HG03135 (cell line): ENCODE measurements around the gene FBXL13.
"Not testable (repeated sequence)": the region's sequence is repeated elsewhere in the genome, so short reads cannot be mapped to it uniquely, and the experiment has no call there.

Source experiments
- ATAC-seq: cut with Tn5 transposase; IDR thresholded peaks from one replicate; pipeline ENCODE4 v1.9.1; 2021; ENCODE audit warnings: mild to moderate bottlenecking, moderate library complexity; ENCODE audit not compliant: unreplicated experiment

Gene FBXL13

DNA sequence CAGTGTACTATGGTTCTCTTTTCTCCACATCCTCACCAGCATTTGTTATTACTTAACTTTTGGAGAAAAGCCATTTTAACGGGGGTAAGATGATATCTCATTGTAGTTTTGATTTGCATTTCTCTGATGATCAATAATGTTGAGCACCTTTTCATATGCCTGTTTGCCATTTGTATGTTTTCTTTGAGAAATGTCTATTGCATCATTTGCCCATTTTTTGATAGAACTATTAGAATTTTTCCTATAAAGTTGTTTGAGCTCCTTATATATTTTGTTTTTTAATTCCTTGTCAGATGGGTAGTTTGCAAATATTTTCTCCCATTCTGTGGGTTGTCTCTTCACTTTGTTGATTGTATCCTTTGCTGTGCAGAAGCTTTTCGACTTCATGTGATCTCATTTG lies 172.5 kb downstream of the FBXL13 start:
- ATAC-seq = not testable (repeated sequence)

DNA sequence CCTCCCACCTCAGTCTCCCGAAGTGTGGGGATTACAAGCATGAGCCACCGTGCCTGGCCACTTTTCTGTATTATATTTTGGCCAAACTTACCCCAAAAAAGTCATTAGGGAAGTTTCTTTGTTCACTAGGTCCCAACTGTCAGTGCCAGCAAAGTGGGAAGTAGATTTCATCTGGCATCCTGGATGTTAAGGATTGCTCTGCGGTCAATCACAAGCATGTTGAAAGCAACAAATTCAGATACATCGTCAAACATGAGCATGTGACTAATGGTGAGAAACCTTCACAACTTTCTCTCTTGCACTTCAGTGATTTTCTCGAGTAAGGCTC lies 176.1 kb downstream of the FBXL13 start:
- ATAC-seq = no peak

DNA sequence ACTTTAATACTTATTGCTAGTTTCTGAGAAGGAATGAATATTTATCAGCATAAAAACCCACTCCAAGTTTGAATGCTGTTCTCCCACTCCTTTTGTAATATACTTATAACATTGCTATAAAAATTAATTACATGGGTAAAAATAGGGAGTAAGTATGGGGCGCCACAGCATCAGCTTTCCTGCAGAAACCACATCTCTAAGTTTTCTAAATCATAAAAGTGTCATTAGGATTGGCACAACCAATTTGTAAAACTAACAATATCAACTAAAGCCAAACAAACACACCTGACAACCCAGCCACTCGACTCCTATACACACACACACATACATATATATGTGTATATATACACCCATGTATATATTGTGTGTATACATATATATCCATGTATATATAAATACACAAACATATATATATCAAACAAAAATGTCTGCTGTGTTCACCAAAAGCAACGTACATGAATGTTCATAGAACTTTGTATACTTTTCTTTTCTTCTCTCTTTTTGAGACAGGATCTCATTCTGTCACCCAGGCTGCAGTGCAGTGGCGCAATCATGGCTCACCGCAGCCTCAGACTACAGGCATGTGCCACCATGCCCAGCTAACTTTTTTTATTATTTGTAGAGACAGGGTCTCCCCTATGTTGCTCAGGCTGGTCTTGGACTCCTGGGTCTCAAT lies 176.6 kb downstream of the FBXL13 start:
- ATAC-seq = no peak

DNA sequence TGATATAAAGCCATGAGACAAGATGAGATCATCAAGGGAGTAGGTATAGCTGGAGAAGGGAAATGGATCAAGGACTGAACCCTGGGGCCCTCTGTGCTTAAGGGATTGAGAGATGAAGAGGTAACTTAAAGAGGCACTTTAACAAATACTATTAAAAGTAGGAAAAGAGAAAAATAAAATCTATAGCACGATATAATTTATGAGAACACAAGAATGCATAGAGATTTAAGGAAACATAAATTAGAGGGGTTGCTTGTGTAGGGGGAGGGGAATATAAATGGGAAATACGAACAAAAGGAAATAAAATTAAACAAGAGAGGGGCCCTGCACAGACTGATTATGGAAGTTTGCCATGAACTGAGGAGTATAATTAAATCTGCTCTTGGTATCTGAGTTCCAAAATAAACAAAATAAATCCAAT lies 177.4 kb downstream of the FBXL13 start:
- ATAC-seq = no peak

DNA sequence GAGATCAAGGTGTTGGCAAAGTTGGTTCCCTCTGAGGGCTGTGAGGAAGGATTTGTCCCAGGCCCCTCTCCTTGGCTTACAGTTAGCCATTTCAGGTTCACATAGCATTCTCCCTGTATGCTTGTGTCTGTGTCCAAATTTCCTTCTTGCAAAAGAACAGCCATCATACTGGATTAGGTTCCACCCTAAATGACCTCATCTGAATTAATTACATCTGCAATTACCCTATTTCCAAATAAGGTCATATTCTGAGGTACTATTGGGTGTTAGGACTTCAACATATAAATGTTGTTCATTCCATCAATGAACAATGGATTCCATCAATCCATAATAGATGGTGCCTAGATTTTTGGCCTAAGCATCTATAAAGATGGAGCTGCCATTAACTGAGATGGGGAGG lies 178.0 kb downstream of the FBXL13 start:
- no peak for ATAC-seq

DNA sequence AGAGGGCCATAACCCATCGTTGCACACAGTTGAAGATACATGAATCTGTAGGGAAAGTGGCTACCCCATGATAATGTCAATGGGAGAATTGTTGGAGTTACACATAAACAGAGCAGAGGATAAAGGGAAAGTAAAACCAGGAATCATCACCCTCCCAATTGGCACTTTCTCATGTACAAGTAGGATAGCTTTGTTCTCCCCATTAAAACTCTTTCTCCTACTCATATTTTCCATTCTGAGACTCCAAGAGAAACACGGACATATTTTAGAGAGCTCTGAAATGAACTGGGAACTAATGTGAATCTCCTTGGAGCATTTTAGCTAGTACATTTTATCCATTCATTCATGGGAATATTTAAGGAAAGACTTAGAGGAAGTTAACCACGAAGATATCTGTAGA lies 179.0 kb downstream of the FBXL13 start:
- no peak for ATAC-seq

DNA sequence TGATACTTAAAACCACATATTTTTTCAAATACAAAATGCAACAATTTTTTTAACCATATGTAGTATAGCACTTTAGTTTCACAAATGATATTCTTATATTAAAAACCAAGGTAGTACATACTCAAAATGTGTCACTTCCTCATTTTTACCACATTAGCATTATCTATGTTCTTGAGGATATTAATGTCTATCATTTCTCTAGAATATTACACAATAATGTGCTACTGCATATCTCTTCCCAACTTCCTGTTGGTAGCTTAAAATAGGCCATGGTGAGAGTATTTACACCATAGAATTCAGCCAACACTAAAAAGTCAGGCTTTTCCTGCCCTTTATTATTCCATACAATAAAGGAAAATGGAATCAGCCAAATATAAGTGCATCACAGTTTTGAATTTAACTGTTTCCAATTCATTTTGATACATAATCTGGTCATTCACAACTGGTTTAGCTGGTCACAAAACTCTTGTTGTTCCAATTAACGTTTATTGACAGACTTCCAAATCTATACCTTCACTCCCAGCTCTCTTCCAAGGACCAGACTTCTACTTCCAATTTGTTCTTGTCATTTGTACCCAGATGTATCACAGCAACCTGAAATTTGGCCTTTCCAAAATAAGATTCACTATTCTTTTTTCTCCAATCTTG lies 181.8 kb downstream of the FBXL13 start:
- ATAC-seq = no peak

DNA sequence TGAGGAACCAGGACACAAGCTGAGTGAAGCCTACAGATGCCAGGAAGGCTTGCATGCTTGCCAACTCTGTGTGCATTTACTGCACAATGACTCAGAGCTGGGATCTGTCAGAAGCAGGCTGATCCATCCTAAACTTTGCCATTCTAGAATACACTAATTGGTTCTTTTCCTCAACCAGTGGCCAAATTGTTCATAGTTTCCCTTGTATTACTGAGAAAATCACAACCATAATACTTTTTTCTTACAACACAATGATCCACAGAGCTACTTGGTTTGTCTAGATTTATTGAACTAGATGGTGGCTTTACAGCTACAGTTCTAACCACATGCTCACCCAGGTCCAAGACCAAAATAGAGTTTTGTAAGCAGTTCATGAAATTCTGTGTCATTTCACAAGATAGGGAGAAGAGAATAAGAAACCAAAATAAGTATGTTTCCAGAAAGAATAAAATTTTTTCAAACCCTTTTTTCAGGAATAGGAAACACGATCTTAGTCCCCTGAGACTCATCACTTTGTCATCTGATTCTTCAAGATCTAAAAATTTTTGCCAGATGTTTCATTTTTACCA lies 182.8 kb downstream of the FBXL13 start:
- no peak for ATAC-seq

DNA sequence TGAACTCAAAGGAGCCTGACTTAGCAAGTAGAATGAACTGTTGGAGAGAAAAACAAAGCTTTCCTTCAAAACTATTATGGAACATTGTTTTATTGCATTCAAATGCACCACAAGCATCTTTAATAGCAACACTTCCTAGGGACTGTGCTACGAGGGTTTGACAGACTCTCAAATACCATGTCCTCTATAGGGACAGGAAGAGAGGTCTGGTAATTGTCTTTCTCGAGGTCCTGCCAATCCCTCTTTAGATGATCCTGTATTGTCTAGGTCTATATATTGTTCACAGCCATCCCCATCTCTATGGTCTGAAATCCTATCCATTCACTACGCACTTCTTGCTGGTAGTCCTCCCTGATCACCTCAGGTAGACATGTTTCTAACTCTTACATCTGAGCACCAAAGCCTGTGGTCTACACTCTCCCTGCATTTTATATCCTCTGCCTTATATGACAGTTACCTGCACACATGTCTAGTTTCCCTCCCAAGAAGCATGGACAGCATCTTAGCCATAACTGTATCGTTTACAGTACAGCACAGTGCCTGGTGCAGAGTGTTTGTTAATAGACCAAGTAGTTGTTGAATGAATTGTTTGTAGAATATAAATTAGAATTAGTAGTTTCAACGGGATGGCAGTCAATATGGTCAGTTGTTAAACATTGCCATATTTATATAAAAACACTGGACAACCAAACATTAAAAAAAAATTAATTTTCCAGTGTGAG lies 183.5 kb downstream of the FBXL13 start:
- no peak for ATAC-seq

DNA sequence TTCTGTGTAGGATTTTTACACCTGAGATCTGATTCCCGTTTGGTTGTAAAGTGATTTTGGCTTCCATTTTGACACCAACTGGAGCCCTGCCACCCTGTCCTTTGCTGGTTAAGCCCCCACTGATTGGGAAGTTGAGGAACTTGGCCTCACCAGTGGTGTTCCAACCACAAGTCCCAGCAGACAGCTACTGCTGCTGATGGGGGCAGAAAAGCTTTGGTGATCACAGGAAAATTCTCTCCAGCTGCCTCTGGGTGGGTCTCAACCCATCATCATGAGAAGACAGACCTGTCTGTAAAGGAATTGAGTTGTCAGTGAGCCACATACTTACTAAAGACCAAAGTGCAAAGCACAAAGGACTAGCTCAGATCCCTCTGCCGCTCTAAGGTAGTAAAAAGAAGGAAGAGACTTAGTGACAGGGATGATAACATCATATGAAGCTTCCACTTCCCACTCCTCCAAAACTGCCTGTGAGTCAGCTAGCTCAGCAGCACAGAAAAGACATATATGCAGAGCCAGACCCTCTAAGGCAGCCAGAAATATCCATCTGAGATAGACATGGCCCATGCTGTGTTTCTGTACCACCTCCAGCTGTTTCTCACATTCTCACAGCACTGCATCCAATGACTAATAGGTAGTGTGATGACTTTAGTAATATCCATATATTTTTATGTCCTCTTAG lies 184.2 kb downstream of the FBXL13 start:
- no peak for ATAC-seq

DNA sequence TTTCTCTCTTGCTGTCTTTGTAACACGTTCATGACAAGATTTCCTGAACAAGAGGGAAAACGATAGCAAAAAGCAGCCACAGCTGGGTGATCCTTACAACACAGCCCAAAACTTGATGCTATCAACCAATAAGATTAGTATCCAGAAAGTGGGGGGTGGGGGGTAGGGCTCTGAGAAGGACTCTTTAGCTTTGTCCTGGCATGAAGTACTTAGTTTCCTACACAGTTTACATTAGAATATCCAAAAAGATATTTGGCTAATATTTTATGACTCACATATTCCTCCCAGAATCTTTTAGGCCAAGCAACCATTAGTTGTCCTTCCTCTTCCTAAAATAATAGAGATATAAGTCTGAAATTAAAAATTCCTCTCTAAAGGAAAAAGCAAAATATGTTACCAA lies 184.7 kb downstream of the FBXL13 start:
- ATAC-seq = no peak

DNA sequence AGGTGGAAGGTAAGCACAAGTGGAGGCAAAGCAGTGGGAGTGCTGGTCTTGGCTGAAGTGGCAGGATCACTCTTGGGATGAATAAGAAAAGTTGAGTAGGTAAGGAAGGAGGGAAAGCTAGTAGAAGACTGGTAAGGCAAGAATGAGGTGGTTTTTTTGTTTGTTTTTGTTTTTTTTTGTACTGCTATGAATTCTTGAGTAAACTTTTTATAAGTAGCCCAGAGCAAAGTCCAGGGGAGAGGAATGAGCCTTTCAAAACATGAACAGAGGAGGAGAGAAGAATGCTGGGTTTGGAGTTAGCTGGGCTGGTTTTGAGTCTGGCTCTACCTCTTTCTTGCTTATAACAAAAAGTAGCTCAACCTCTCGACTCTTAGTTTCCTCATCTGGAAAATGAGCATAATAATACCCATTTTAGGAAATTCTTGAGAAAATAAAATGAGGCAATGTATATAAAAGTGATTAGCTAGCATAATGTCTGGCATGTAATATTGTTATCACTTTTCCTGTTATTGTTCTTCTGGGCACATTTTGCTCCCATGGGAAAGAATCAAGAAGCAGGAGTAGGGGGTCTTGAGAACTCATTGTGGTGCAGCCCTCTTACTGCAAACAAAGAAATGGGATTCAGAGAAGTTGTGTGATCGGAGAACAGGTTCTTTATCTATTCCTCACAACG lies 185.9 kb downstream of the FBXL13 start:
- ATAC-seq = no peak

DNA sequence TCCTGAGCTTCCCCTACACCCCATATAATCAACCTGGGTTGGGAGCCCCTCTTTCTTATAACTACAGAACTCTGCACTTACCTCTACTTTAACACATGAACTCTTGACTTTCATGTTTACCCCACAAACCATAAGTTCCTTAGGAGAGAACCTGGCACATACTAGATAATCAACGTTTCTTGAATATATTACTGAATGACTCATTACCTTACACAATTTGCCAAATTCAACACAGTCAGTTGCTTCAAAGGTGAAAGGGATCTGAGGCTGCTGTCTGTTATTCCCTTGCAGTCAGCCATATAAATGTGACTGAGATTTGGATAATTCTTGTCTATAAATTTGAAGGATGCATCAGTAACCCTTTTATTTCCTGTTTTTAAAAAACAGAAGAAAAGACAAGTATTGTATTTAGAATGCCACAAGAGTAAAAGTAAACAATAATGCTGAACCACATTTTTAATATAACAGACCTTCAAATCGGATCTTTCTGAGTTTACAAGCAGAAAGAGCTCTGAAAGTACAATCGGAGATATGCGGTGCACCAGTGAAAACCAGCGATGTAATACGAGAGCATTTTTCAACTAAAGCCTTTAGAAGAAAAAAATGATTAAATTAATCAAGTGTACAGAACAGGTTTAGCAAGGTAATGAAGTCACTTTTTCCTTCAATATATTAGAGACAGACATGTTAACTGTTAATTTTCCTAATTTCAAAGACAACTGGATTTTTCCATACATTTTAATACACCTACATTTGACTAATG lies 191.3 kb downstream of the FBXL13 start:
- no peak for ATAC-seq

DNA sequence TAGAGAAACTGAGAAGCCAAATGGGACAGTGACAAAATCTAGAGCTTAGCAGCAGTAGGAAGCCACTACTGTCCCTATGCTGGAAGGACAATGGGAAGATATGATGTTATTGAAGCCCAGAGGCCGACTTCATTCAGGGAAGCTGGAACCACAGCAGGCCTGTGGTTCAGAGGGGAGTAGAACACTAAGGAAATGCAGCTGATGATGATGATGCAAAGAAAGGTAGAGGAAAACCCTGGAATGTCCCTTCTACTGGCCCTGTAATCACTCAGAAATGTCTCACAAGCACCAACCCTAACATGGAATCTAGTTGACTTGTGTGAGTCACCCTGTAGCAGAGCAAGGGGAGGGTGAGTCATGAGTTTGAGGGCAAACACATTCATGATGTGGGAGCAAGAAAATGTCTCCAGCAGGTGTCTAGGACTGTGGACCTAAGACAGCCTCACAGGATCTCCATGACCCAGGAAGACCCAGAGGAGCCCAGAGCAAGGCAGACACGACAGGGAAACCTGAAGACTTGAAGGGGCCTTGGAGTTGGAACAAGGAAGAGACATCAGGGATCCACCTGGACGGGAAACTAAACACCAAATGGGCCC lies 198.8 kb downstream of the FBXL13 start:
- no peak for ATAC-seq

DNA sequence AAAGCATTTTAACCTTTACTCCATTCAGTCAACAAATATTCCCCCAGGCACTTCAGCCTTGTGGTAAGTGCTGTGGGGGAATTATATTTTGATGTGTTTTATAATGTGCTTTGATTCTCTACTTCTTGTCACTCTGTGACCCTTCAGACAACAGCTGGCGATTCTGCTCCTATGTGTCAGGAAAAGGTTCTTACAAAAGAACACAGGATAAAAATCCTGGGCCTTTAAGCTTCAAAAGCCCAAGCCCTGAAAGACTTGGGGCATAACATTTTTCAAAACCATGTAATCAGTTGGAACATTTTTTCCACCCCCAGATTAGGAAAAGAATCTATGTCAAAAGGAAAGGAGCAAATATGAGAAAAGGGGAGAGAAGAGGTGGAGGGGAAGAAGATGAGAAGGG lies 199.6 kb downstream of the FBXL13 start:
- ATAC-seq = no peak

DNA sequence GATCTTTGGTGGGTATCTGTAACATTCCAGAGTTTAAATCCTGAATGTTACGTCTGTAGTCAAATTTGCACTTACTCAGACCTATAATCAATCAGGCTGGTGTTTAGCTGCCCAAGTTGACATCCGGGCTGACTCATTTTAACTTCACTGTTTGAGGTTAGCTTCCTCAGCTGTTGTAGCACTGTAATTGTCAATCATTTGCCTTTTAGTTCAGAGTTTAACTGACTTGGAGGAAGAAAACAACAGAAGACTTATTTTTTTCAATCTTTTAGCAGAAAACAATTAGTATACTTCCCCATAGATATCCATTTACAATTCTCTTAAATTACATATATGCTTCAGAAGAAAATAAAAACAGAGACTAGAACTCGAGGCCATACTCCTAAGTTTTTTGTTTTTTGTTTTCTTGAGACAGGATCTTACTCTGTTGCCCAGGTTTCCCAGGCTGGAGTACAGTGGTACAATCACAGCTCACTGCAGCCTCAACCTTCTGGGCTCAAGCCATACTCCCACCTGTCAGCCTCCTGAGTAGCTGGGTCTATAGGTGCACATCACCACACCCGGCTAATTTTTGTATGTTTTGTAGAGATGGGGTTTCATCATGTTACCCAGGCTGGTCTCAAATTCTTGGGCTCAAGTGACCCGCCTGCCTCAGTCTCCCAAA lies 200.3 kb downstream of the FBXL13 start:
- ATAC-seq = peak; percentile 99

DNA sequence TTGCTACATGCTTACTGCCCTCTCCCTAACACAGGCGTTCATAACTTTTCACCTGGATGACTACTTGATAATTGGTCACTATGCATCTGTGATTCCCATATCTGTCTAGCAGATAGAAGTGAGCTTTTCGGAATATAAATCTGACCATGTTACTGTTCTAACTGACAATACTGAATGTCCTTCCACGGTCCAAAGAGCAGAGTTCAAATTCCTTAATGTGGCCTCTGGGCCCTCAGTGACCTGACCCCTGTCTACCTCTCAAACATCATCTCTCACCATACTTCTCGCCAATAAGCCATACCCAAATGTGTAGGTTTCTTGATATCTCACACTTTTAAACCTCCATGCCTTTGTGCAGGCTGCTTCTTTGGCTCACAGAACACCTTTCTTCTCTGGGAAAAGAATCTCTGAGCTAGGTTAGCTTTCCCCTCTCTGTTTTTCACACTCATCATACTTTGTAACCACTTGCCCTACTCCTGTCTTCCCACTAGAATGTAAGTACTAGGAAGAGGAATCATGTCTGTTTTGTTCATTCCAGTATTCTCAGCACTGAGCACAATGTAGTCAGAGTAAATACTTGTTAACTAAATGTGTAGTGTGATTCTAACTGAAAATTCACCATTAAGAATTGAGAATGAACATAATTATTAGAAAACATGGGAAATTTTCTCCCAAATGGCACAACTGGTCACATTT lies 201.0 kb downstream of the FBXL13 start:
- ATAC-seq = peak; percentile 12

DNA sequence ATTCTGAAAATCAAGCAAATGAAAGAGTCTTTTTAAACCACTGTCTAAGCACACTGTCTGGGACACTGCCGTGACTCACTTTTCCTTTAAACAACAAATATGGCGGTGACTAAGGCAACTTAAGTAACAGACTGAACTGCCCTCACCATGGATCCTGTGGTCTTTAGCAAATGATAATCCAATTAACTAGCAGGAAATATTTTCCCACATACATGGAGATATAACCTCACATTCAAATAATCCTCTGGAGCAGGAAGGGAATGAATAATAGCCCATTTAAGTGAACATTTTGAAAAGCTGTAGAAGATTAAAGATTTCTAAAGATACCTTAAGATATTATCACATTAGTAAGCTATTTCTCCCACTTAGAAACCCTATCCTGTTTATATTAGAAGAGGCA lies 202.1 kb downstream of the FBXL13 start:
- no peak for ATAC-seq

DNA sequence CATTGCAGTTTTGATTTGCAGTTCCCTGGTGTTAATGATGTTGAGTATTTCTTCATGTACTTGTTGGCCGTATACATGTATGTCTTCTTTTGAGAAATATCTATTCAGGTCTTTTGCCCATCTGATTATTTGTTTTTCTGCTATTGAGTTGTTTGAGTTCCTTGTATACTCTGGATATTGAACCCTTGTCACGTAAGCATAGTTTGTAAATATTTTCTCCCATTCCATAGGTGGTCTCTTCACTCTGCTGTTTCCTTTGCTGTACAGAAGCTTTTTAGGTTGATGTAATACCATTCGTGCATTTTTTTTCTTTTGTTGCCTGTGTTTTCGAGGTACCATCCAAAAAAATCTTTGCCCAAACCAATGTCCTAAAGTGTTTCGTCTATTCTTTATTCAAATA lies 205.4 kb downstream of the FBXL13 start:
- no peak for ATAC-seq
